Stimulated activated CD4-positive, alpha-beta T cell treated with anti-CD3 and anti-CD28 coated beads, Interleukin-4, amount 100 ng/mL, for 4 hours (primary cell): ENCODE data around the gene TMEM186.
"Not testable (repeated sequence)": the region's sequence is repeated elsewhere in the genome, so short reads cannot be mapped to it uniquely, and the experiment has no call there.

Source experiments
- DNase-seq, 2 experiments: peaks; one replicate each; pipeline ENCODE4 v3.0.0-alpha.2; 2020

TMEM186 gene

GRCh38 chr16:8797364-8798173 lies at the start of gene TMEM186, which contains the start of gene PMM2:
Gene TMEM186, minus strand, starts transcription at chr16:8797639. Its CDS starts 25 bp downstream, at chr16:8797614.
Gene PMM2, plus strand, starts transcription at chr16:8797839. Its CDS starts 44 bp downstream, at chr16:8797883.
- DNase-seq = peak; percentile 90 to 97

GRCh38 chr16:8847145-8847544 lies 49.7 kb upstream of the TMEM186 start:
- DNase-seq = no peak

DNA sequence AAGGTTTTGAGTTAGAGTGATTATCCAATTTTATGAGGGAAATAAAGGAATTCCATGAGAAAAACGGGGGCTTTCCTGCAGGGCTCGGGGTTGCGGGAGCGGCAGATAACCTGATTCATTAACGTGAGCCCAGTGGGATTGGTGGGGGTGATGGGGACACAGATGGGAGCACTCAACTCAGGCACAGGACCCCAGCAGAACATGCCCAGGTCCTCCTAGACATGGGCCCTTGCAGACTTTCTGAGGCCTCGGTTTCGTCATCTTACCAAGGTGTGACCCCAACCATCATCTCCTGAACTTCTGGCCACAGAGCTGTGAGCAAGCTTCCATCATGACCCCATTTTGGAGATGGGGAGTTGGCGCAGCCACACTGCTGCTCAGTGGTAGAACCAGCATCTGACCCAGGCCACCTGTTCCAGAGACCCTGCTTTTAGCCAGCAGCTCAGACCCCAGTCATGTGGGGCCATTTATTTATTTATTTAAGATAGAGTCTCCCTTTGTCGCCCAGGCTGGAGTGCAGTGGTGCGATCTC lies 49.0 kb upstream of the TMEM186 start:
- DNase-seq = no peak

DNA sequence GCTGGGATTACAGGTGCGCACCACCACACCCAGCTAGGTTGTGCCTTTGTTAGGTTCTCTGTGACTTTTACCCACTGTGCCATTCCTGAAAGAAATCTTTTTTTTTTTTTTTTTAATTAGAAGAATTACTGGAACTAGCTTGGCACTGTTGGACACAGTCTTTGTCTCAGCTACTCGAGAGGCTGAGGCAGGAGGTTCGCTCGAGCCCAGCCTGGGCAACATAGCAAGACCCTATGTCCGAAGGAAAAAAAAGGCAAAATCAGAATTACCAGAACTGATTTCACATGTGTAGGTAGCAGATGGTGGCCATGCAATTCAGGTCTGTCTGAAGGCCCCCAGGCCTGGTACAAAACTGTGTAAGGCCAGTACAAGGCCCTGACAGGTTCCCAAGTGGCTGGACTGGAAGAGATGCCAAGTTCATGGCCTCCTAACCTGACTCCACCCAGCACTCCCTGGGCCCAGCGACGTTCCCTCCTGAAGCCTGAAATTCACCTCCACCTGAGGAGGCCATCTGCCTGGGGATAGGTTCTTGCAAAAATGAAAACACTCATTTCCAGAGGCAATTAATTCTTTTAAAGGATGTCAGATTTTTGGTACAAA lies 48.4 kb upstream of the TMEM186 start:
- DNase-seq = no peak

DNA sequence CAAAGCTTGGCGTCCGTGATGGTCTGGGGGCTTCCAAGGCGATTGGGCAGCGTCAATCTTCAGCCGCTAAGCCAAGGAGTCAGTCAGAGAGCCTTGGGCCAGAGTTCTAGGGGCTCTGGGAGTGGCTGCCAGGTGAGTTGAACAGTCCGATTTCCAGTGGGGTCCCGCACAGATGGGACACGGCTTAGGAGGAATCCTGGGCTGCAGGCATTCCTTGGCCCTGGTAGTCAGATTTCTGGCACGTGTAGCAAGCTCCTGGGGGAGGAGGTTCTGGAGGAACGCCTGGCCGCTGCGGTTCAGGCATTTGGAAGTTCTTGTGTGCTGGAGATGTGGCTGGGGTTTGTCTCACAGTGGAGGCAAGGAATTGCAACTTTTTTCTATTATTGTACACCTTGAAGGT lies 45.9 kb upstream of the TMEM186 start:
- DNase-seq = not testable (repeated sequence)

GRCh38 chr16:8842016-8842415 lies 44.6 kb upstream of the TMEM186 start:
- DNase-seq = not testable (repeated sequence)

DNA sequence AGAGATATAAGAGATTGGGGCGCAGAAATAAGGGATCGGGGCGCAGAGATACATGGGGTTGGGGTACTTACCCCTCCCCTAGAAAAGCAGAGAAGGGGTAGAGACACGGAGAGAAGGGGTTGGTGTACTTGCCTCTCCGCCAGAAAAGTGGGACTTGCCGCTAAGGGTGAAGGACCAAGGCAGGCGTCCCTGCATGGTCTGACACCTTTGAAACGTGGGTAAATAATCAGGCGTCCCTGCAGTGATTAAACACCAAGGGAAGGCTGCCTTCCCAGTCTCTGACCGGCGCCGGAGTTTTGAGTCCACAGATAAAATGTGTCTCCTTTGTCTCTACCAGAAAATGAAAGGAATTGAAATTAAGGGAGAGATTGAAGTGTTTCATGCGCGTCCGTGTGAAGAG lies 40.2 kb upstream of the TMEM186 start:
- not testable (repeated sequence) for DNase-seq

DNA sequence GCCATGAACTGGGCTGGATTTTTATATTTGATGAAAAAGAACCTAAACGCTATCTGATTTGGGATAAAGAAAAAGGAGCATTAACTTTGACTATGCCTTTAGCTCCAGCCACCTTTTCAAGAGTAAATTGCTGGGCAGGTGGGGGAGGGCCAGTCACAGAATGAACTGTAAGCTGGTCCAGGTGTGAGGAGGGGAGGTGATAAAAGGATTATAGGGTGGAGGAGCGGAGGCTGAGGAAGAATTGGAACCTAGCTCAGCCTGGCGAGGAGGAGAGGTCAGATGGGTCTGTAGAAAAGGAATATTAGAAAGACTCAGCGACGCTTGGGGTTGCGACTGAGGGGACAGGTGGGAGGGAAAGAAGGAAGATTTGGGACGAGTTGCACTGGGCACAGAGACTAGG lies 39.4 kb upstream of the TMEM186 start:
- DNase-seq = not testable (repeated sequence)

DNA sequence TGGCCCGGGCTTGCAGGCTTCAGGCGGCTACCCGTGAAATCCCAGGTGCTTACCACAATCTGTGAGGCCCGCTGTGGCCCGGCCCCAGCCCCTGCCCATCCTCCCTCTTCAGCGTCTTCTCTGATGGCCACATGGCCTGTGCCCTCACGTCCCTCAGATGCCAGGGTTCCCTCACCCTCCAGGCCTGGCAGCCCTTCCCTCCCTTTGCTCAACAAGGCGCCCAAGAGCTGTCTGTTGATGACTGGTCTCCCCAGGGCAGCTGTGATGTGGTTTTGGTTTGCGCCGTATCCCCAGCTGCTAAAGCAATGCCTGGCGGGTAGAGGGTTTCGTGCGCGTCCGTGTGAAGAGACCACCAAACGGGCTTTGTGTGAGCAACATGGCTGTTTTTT lies 35.3 kb upstream of the TMEM186 start:
- DNase-seq = no peak

DNA sequence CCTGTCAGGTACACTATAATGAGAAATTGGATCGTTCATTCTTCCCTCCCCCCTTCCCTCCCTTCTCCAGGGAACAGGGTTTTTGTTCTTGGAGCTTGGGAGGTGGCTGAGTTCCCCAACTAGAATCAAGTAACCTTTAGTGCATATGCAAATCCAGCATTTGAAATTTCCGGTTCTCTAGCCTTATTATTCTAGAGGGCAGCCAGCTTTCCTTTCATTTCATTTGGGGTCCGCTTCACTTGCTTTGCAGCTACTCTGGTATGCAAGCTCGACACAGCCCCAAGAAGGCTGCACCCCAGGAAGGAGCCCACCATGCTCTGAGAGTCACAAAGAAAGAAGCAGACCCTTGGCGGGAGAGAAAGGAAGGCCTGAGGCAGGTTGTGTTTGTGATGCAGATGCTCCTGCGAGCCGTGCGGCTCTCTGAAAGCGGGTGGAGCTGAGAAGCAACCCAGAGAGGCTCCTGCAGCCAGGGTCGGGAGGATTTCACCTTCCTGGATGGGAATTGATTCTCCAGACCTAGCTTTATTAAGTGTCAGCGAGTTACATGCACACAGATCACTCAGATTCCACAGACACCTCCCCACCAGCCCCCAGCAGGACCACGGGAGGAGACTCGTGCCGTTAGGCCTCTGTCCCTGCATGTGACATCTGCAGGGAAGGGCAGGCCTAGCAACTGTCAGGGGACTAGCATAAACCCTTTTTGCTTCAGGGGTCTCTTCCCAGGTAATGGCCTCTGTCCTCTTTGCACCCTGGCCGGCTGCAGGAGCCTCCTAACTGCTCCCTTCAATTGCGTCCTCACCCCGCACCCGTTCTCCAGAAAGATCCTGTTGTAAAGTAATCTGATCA lies 34.7 kb upstream of the TMEM186 start:
- DNase-seq = no peak

GRCh38 chr16:8831450-8831849 lies 34.0 kb upstream of the TMEM186 start:
- no peak for DNase-seq

DNA sequence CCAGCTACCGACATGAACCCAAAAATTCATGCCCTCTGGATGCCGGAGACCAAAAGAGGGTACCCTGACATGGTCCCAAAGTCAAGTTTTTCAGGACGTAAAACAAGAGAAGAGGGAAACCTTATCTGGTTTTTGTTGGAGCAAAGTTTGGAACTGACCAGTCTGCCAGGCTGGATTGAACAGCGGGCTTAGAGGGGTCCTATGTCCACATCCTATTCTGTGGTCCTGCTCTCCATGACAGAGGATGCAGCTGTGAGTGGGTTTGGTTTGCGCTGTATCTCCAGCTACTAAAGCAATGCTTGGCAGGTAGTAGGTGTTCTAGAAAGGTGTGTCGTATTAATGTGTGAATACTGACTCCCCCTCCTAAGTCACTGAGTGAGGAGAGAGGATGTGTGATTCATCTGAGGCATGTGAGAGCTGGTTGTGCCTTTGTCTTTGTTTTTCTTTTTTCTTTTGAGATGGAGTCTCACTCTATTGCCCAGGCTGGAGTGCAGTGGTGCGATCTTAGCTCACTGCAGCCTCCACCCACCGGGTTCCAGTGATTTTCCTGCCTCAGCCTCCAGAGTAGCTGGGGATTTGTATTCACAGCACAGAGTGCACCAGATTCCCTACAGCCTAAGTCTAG lies 31.2 kb upstream of the TMEM186 start:
- DNase-seq = no peak

GRCh38 chr16:8826278-8826879 lies 28.9 kb upstream of the TMEM186 start:
- no peak for DNase-seq

DNA sequence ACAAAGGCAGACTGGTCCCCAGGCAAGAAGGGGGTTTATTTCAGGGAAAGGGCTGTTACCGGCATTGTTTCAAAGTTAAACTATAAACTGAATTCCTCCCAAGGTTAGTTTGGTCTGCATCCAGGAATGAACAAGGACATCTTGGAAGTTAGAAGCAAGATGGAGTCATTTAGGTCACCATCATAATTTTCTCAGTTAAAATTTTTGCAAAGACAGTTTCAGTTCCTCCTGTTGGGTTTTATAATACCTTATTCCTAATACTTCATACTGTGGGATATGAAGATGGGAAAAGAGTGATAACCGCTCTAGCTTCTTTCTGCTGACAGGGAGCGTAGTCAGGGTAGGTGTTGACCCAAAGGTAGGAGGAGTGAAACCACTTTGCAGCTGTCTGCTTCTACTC lies 25.0 kb upstream of the TMEM186 start:
- DNase-seq = no peak

- no peak for DNase-seq
Observed at GRCh38 chr16:8819411-8820034, 22.1 kb upstream of the TMEM186 start.

GRCh38 chr16:8818504-8819270 lies 21.2 kb upstream of the TMEM186 start:
- no peak for DNase-seq

- no peak for DNase-seq
Observed at GRCh38 chr16:8816967-8817655, 19.7 kb upstream of the TMEM186 start.

GRCh38 chr16:8814095-8814806 lies 16.8 kb upstream of the TMEM186 start:
- DNase-seq = no peak

GRCh38 chr16:8812162-8812843 lies 14.9 kb upstream of the TMEM186 start:
- DNase-seq = no peak
